Activated T-cell treated with anti-CD3 and anti-CD28 coated beads, Interleukin-2, amount 50 U/mL, for 72 hours (primary cell): ENCODE data around the gene RRBP1. TPM values are rescaled to one million over a fixed set of nuclear protein-coding genes. Genes with fewer than 3 reads are reported as not detected.

Source experiments
- ATAC-seq, 2 donors: fragments of 150-1000 bp; cut with Tn5 transposase; replicated peaks in 1 of 2; 2 replicates each; pipeline ENCODE4 v1.10.0; 2021; ENCODE audit warnings: moderate library complexity in 2 of 2, mild to moderate bottlenecking in 1 of 2
- DNase-seq, 2 donors: peaks; one replicate each; pipeline ENCODE4 v3.0.0; 2021 to 2022; ENCODE audit warnings: mixed read lengths in 1 of 2
- H3K27ac Mint-ChIP-seq: one replicate; pipeline ENCODE4 v1.8.0; 2022; ENCODE audit warnings: mild to moderate bottlenecking, moderate library complexity, mixed read lengths
- H3K27me3 Mint-ChIP-seq: one replicate; pipeline ENCODE4 v1.8.0; 2022; ENCODE audit warnings: low read depth, mixed read lengths
- H3K36me3 Mint-ChIP-seq, 2 donors: one replicate each; pipeline ENCODE4 v1.8.0; 2022; ENCODE audit warnings: mixed read lengths in 2 of 2, mild to moderate bottlenecking in 1 of 2; ENCODE audit not compliant: insufficient read depth in 2 of 2
- H3K4me1 Mint-ChIP-seq: one replicate; pipeline ENCODE4 v1.8.0; 2022; ENCODE audit warnings: low read depth, mixed read lengths
- H3K4me3 Mint-ChIP-seq, 2 donors: one replicate each; pipeline ENCODE4 v1.8.0; 2022; ENCODE audit warnings: mild to moderate bottlenecking in 2 of 2, mixed read lengths in 2 of 2, moderate library complexity in 2 of 2
- H3K9me3 Mint-ChIP-seq, 2 donors: one replicate each; pipeline ENCODE4 v1.8.0; 2022; ENCODE audit warnings: mixed read lengths in 2 of 2
- total RNA-seq, 2 donors: library from RNA; stranded (reverse); gene quantifications; one replicate each; pipeline ENCODE4 v1.2.3, GENCODE V29; 2022

RRBP1 gene
- total RNA-seq, 2 donors from 2014 or later = 17.1 to 25.7 TPM

- H3K27me3 Mint-ChIP-seq = no peaks in the 10 kb centered on the region
- H3K4me1 Mint-ChIP-seq = no peaks in the 10 kb centered on the region
- no peak for DNase-seq
- no peaks in the 10 kb centered on the region for H3K36me3 Mint-ChIP-seq
- no peak overlapping the region for H3K4me3 Mint-ChIP-seq
- ATAC-seq = no peak
- no peak overlapping the region for H3K27ac Mint-ChIP-seq
- no peaks in the 10 kb centered on the region for H3K9me3 Mint-ChIP-seq
Observed at GRCh38 chr20:17634661-17635331, 47.2 kb downstream of the RRBP1 start.

- Mint-ChIP-seq H3K4me1 (no peaks in the 10 kb centered on the region), H3K27ac (no peak overlapping the region), H3K9me3 (no peaks in the 10 kb centered on the region), H3K4me3 (no peak overlapping the region), H3K27me3 (no peaks in the 10 kb centered on the region), H3K36me3 (no peaks in the 10 kb centered on the region)
- DNase-seq (no peak), ATAC-seq (no peak)
Observed at GRCh38 chr20:17633850-17634500, 48.1 kb downstream of the RRBP1 start.

GRCh38 chr20:17633221-17633849 lies 48.7 kb downstream of the RRBP1 start:
- Mint-ChIP-seq H3K9me3 (no peaks in the 10 kb centered on the region), H3K27me3 (no peaks in the 10 kb centered on the region), H3K4me1 (no peaks in the 10 kb centered on the region), H3K27ac (no peak overlapping the region), H3K36me3 (no peaks in the 10 kb centered on the region), H3K4me3 (no peak overlapping the region)
- ATAC-seq = no peak
- DNase-seq = no peak

- ATAC-seq = no peak
- DNase-seq = no peak
- H3K4me3 Mint-ChIP-seq = no peak overlapping the region
- H3K9me3 Mint-ChIP-seq = no peaks in the 10 kb centered on the region
- no peaks in the 10 kb centered on the region for H3K4me1 Mint-ChIP-seq
- H3K36me3 Mint-ChIP-seq = no peaks in the 10 kb centered on the region
- H3K27ac Mint-ChIP-seq = no peak overlapping the region
- no peaks in the 10 kb centered on the region for H3K27me3 Mint-ChIP-seq
Observed at GRCh38 chr20:17631576-17632319, 50.3 kb downstream of the RRBP1 start.

- no peak overlapping the region for H3K4me3 Mint-ChIP-seq
- H3K27ac Mint-ChIP-seq = no peak overlapping the region
- ATAC-seq = no peak
- no peaks in the 10 kb centered on the region for H3K36me3 Mint-ChIP-seq
- no peaks in the 10 kb centered on the region for H3K27me3 Mint-ChIP-seq
- H3K9me3 Mint-ChIP-seq = no peaks in the 10 kb centered on the region
- H3K4me1 Mint-ChIP-seq = no peaks in the 10 kb centered on the region
- DNase-seq = no peak
Observed at GRCh38 chr20:17630806-17631195, 51.2 kb downstream of the RRBP1 start.

- ATAC-seq (no peak), DNase-seq (no peak)
- no peaks in the 10 kb centered on the region for H3K27me3 Mint-ChIP-seq
- peak overlapping the region; percentile 24 for H3K27ac Mint-ChIP-seq
- no peak overlapping the region for H3K4me3 Mint-ChIP-seq
- H3K4me1 Mint-ChIP-seq = no peaks in the 10 kb centered on the region
- no peaks in the 10 kb centered on the region for H3K36me3 Mint-ChIP-seq
- H3K9me3 Mint-ChIP-seq = no peaks in the 10 kb centered on the region
Observed at GRCh38 chr20:17630151-17630805, 51.8 kb downstream of the RRBP1 start.

- DNase-seq = no peak
- H3K9me3 Mint-ChIP-seq = no peaks in the 10 kb centered on the region
- H3K27me3 Mint-ChIP-seq = no peaks in the 10 kb centered on the region
- no peak overlapping the region for H3K4me3 Mint-ChIP-seq
- no peaks in the 10 kb centered on the region for H3K4me1 Mint-ChIP-seq
- ATAC-seq = no peak
- no peaks in the 10 kb centered on the region for H3K36me3 Mint-ChIP-seq
- no peak overlapping the region for H3K27ac Mint-ChIP-seq
Observed at GRCh38 chr20:17629678-17630089, 52.4 kb downstream of the RRBP1 start.

- Mint-ChIP-seq H3K9me3 (no peaks in the 10 kb centered on the region), H3K4me3 (no peak overlapping the region), H3K4me1 (no peaks in the 10 kb centered on the region), H3K27ac (no peak overlapping the region), H3K27me3 (no peaks in the 10 kb centered on the region), H3K36me3 (no peaks in the 10 kb centered on the region)
- DNase-seq (no peak), ATAC-seq (no peak)
Observed at GRCh38 chr20:17629025-17629424, 53.0 kb downstream of the RRBP1 start.

- no peak overlapping the region for H3K4me3 Mint-ChIP-seq
- no peaks in the 10 kb centered on the region for H3K9me3 Mint-ChIP-seq
- no peak overlapping the region for H3K27ac Mint-ChIP-seq
- H3K36me3 Mint-ChIP-seq = no peaks in the 10 kb centered on the region
- H3K27me3 Mint-ChIP-seq = no peaks in the 10 kb centered on the region
- no peaks in the 10 kb centered on the region for H3K4me1 Mint-ChIP-seq
- ATAC-seq = peak in 1 of 2 donors; percentile 20
- no peak for DNase-seq
Observed at GRCh38 chr20:17628101-17628841, 53.8 kb downstream of the RRBP1 start.

GRCh38 chr20:17627101-17627955 lies 54.7 kb downstream of the RRBP1 start:
- Mint-ChIP-seq H3K4me3 (no peak overlapping the region), H3K36me3 (no peaks in the 10 kb centered on the region), H3K4me1 (no peaks in the 10 kb centered on the region), H3K9me3 (no peaks in the 10 kb centered on the region), H3K27me3 (no peaks in the 10 kb centered on the region), H3K27ac (no peak overlapping the region)
- DNase-seq = no peak
- no peak for ATAC-seq

- no peaks in the 10 kb centered on the region for H3K36me3 Mint-ChIP-seq
- ATAC-seq (no peak), DNase-seq (no peak)
- no peak overlapping the region for H3K27ac Mint-ChIP-seq
- no peaks in the 10 kb centered on the region for H3K27me3 Mint-ChIP-seq
- H3K4me1 Mint-ChIP-seq = no peaks in the 10 kb centered on the region
- H3K9me3 Mint-ChIP-seq = no peaks in the 10 kb centered on the region
- H3K4me3 Mint-ChIP-seq = no peak overlapping the region
Observed at GRCh38 chr20:17626217-17627007, 55.6 kb downstream of the RRBP1 start.
